ENCODE results near the gene KLHDC10.

Gene KLHDC10

GRCh38 chr7:130133029-130133782, 62.9 kb downstream of the KLHDC10 start:
- TF ChIP-seq TAF1 (IDR thresholded peaks at IDR 0.05; ENCODE audit: borderline replicate concordance, insufficient read depth, low read length) = no peak
- no peak for TF ChIP-seq POLR2AphosphoS5 (IDR thresholded peaks at IDR 0.05; ENCODE audit: low read depth, low read length)
- TF ChIP-seq FOXP2 (optimal IDR thresholded peaks at IDR 0.05; ENCODE audit: borderline replicate concordance, extremely low read depth, extremely low read length, insufficient read depth) = no peak
- TF ChIP-seq, protein P1, sequence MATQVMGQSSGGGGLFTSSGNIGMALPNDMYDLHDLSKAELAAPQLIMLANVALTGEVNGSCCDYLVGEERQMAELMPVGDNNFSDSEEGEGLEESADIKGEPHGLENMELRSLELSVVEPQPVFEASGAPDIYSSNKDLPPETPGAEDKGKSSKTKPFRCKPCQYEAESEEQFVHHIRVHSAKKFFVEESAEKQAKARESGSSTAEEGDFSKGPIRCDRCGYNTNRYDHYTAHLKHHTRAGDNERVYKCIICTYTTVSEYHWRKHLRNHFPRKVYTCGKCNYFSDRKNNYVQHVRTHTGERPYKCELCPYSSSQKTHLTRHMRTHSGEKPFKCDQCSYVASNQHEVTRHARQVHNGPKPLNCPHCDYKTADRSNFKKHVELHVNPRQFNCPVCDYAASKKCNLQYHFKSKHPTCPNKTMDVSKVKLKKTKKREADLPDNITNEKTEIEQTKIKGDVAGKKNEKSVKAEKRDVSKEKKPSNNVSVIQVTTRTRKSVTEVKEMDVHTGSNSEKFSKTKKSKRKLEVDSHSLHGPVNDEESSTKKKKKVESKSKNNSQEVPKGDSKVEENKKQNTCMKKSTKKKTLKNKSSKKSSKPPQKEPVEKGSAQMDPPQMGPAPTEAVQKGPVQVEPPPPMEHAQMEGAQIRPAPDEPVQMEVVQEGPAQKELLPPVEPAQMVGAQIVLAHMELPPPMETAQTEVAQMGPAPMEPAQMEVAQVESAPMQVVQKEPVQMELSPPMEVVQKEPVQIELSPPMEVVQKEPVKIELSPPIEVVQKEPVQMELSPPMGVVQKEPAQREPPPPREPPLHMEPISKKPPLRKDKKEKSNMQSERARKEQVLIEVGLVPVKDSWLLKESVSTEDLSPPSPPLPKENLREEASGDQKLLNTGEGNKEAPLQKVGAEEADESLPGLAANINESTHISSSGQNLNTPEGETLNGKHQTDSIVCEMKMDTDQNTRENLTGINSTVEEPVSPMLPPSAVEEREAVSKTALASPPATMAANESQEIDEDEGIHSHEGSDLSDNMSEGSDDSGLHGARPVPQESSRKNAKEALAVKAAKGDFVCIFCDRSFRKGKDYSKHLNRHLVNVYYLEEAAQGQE (IDR thresholded peaks at IDR 0.05; ENCODE audit: insufficient read depth in 1 of 2, low read depth in 2 of 2, low read length in 2 of 2) = no peak
- no peak for TF ChIP-seq SIN3A (IDR thresholded peaks at IDR 0.05; ENCODE audit: borderline replicate concordance, insufficient read depth, low read length)

DNA sequence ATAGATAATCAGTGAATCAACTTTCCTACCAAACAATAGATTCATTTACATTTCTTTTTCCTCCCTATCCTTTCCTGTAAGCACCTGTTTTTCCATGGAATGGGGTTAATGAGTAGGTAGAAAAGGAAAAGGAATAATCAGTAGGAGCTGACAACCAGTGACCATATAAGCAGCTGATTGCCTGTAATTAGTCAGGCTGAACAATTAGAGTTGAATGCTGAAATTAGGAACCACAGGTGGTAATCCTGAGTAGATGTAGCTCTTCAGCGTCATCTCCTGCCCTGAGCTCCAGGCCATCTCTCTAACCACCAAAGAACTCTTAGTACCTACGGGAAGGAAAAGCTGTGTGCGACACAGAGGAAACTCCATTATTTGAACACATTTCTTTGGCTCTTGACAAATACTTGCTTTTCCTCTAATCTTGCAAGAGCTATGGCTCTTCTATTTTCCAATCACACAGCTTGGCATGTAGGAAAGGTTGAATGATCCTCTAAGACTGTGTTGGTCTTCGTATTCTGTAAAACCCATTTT, 63.8 kb downstream of the KLHDC10 start:
- TF ChIP-seq TAF1 (IDR thresholded peaks at IDR 0.05; ENCODE audit: borderline replicate concordance, insufficient read depth, low read length) (no peak), SIN3A (IDR thresholded peaks at IDR 0.05; ENCODE audit: borderline replicate concordance, insufficient read depth, low read length) (no peak), FOXP2 (optimal IDR thresholded peaks at IDR 0.05; ENCODE audit: borderline replicate concordance, extremely low read depth, extremely low read length, insufficient read depth) (no peak), POLR2AphosphoS5 (IDR thresholded peaks at IDR 0.05; ENCODE audit: low read depth, low read length) (no peak)
- TF ChIP-seq, protein P1 (IDR thresholded peaks at IDR 0.05; ENCODE audit: insufficient read depth in 1 of 2, low read depth in 2 of 2, low read length in 2 of 2) = no peak

DNA sequence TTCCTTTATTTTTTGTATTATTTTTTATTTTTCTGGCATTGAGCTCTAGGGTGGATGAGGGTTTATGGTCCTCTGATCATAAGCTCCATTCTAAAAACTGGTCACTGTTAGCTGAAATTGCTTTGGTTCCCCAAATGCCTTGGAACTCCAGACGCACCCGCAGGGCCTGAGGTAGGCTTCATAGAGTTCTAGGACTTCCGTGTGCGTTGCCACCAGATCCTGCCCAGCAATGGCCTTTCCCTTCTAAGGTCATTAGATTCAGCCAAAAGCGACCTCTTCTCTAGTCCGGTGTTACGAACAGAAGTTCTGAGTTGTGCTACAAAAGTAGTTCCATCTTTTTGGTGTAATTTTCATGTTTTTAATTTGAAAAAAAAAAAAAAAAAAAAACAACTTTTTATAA, 64.4 kb downstream of the KLHDC10 start:
- TF ChIP-seq, protein P1 (IDR thresholded peaks at IDR 0.05; ENCODE audit: insufficient read depth in 1 of 2, low read depth in 2 of 2, low read length in 2 of 2) = no peak
- no peak for TF ChIP-seq SIN3A (IDR thresholded peaks at IDR 0.05; ENCODE audit: borderline replicate concordance, insufficient read depth, low read length)
- TF ChIP-seq POLR2AphosphoS5 (IDR thresholded peaks at IDR 0.05; ENCODE audit: low read depth, low read length) = no peak
- TF ChIP-seq FOXP2 (optimal IDR thresholded peaks at IDR 0.05; ENCODE audit: borderline replicate concordance, extremely low read depth, extremely low read length, insufficient read depth) = no peak
- TF ChIP-seq TAF1 (IDR thresholded peaks at IDR 0.05; ENCODE audit: borderline replicate concordance, insufficient read depth, low read length) = no peak

DNA sequence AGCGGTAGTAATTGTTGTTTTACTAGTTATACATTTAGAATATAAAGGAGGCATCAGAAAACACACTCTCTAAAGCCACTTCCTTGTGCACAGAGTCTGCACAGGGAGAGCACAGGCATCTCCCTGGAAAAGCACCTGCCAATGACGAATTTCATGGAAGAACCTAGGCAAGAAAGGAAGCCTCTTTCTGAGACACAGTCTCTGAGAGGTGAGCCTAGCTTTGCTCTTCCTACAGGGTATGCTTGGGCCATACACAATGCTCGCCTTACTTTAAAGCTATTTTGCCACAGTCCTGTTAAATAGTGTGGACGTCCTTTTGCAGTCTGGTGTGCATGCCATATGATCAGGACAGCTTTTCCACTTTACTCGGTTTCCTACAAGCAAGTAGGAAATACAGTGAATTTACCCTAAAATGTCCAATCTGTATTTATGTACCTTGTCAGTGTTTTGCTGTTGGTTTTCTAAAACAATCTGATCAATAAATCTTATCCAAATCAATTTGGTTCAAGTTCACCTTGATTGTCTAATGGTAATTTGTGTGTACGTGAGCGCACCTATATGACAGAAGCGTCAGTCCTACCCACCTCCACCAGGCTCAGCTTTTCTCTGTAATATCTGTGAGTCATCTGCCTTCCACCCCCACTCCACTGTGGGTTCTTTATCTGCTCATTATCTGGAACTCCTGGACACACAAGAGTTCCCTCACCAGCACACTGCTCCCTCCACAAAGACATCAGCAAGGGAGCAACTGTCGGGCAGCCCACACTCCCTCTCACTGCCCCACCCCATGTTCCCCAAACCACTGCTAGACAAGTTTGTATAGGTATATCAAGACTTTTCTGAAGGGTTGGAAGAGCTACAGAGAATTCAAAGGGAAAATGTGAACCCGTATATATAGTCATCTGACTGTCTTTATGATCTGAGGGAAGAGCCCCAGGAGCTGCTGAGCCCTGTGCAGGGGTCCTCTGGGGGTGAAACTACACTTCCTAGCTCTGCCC, 65.2 kb downstream of the KLHDC10 start:
- TF ChIP-seq FOXP2 (optimal IDR thresholded peaks at IDR 0.05; ENCODE audit: borderline replicate concordance, extremely low read depth, extremely low read length, insufficient read depth) = no peak
- no peak for TF ChIP-seq TAF1 (IDR thresholded peaks at IDR 0.05; ENCODE audit: borderline replicate concordance, insufficient read depth, low read length)
- TF ChIP-seq POLR2AphosphoS5 (IDR thresholded peaks at IDR 0.05; ENCODE audit: low read depth, low read length) = no peak
- TF ChIP-seq, protein P1 (IDR thresholded peaks at IDR 0.05; ENCODE audit: insufficient read depth in 1 of 2, low read depth in 2 of 2, low read length in 2 of 2) = no peak
- no peak for TF ChIP-seq SIN3A (IDR thresholded peaks at IDR 0.05; ENCODE audit: borderline replicate concordance, insufficient read depth, low read length)
